ENCODE results near the gene ARHGAP26.

ARHGAP26 gene

DNA sequence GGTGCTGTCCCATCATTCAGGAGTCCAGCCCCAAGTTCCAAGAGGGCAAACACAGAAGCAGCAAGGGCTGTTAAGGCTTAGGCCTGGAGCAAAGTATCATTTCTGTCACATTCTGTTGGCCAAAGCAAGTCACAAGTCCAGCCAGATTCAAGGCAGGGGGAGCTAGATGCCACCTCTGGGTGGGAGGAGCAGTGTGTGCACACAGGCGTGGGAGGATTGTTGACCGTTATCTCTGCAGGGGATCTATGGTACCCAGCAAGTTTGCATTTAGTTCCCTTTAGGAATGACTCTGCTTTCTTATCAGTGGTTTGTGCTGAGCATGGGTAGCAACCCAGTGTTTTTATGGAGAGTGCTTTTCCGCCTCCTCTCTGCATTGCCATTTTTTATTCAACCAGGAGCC is 354.4 kb downstream of the ARHGAP26 start:
- no peak overlapping the region for H3K4me2 ChIP-seq (ENCODE audit: low read length)
- H3K36me3 ChIP-seq (ENCODE audit: insufficient read depth, low read length) = no peaks in the 10 kb centered on the region
- no peak overlapping the region for H3K4me3 ChIP-seq (ENCODE audit: low read length)
- H3K9ac ChIP-seq (ENCODE audit: low read depth, low read length) = no peak overlapping the region
- H3K27me3 ChIP-seq (ENCODE audit: control insufficient read depth, insufficient read depth, low read length) = no peaks in the 10 kb centered on the region
- H3K9me3 ChIP-seq (replicated peaks; ENCODE audit: low read length) = no peaks in the 10 kb centered on the region
- H3K4me1 ChIP-seq (ENCODE audit: control insufficient read depth, insufficient read depth, low read length) = no peaks in the 10 kb centered on the region

DNA sequence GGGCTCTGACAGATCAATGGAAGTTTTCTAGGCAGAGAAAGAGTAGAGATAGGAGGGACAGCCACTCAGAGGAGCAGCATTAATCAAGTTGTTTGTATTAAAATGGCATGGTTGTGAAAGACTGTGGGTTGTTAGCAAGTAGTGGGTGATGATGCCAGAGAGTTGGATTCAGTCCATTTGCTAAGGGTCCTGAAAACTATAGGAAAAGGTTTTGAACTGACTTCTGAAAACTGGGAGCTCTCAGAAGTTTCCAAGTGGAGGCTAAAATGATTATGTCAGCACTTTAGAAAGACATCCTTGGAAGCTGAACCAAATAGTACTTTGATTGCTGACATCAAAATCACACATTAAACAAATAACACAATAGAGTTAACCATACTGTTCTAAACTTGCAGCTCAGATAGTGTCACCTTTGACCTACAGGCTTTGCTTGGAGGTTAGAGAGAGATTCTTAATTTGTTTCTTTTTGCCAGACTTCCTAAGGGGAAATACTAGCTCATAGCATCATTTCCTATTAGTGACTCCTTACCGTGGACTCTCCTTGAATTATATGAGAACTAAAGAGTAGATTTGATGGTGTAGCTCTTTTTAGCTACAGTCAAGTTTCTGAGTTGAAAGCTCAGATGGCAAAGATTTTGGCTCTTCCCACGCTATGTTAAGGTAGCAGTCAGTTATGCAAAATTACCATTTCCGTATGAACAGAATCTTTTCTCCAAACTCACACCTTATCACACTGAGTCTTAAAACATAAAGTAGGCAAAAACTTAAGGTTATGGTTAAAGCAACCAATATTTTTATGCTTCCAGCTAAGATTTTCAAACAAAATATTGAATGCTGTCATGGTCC is 356.2 kb downstream of the ARHGAP26 start:
- no peak overlapping the region for H3K4me2 ChIP-seq (ENCODE audit: low read length)

DNA sequence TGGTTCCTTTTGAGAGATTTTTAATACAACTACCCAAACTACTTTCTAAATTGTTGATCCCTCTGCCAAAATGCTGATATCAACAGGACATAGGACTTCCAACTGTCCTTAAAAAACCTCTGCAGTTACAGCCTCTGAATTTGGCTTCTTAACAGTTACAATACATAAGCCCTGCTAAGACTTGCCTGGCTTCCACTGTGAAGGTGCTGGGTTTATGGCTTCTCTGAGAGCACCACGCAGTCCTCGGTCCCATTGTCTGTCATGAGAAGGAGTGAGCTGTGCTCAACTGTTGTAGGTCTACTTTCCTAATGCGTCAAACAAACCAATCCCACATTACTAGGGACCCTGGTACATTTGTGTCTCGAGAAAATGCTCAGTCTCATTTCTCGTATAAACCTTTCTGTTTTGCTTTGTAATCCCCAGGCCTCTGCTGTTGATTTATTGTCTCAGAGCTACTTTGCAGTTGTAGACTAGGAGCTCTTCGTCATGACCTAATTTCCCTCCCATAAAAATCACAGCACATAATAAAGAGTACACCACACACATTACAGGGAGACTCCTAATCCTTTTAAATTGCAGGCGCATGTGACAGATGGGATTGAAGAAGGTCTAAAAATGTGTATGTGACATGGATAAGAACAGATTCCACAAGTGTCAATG is 358.4 kb downstream of the ARHGAP26 start:
- Histone ChIP-seq H3K27me3 (ENCODE audit: control insufficient read depth, insufficient read depth, low read length) (no peaks in the 10 kb centered on the region), H3K4me3 (ENCODE audit: low read length) (no peak overlapping the region), H3K4me2 (ENCODE audit: low read length) (no peak overlapping the region), H3K4me1 (ENCODE audit: control insufficient read depth, insufficient read depth, low read length) (peaks cover 26% of the 10 kb centered on the region), H3K36me3 (ENCODE audit: insufficient read depth, low read length) (no peaks in the 10 kb centered on the region), H3K9me3 (replicated peaks; ENCODE audit: low read length) (no peaks in the 10 kb centered on the region), H3K9ac (ENCODE audit: low read depth, low read length) (peak overlapping the region; percentile 12)

More for the DNA sequence above, 356.2 kb downstream of the ARHGAP26 start:
- H3K36me3 ChIP-seq (ENCODE audit: insufficient read depth, low read length) = no peaks in the 10 kb centered on the region
- no peak overlapping the region for H3K9ac ChIP-seq (ENCODE audit: low read depth, low read length)
- H3K9me3 ChIP-seq (replicated peaks; ENCODE audit: low read length) = no peaks in the 10 kb centered on the region
- no peaks in the 10 kb centered on the region for H3K27me3 ChIP-seq (ENCODE audit: control insufficient read depth, insufficient read depth, low read length)
- H3K4me1 ChIP-seq (ENCODE audit: control insufficient read depth, insufficient read depth, low read length) = peaks cover 12% of the 10 kb centered on the region
- H3K4me3 ChIP-seq (ENCODE audit: low read length) = no peak overlapping the region

DNA sequence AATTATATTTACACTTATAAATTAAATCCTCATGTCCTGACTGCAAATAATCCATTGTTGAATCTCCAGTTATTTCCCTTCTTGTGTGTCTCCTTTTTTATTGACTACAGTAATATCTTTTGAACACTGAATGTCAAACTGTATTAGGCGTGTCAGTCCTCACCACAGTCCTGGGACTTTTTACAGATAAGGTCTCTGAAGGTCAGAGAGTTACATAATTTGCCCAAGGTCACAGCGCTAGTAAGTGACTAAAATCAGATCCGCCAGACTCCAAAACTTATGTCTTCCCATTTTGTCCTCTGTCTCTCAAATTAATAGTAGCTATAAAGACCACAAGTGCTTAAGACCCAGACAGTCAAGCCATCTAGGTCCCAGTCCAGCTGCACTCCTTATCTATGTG is 359.0 kb downstream of the ARHGAP26 start:
- Histone ChIP-seq H3K4me1 (ENCODE audit: control insufficient read depth, insufficient read depth, low read length) (peaks cover 33% of the 10 kb centered on the region), H3K9ac (ENCODE audit: low read depth, low read length) (no peak overlapping the region), H3K27me3 (ENCODE audit: control insufficient read depth, insufficient read depth, low read length) (no peaks in the 10 kb centered on the region), H3K36me3 (ENCODE audit: insufficient read depth, low read length) (no peaks in the 10 kb centered on the region), H3K9me3 (replicated peaks; ENCODE audit: low read length) (no peaks in the 10 kb centered on the region), H3K4me2 (ENCODE audit: low read length) (no peak overlapping the region), H3K4me3 (ENCODE audit: low read length) (no peak overlapping the region)

DNA sequence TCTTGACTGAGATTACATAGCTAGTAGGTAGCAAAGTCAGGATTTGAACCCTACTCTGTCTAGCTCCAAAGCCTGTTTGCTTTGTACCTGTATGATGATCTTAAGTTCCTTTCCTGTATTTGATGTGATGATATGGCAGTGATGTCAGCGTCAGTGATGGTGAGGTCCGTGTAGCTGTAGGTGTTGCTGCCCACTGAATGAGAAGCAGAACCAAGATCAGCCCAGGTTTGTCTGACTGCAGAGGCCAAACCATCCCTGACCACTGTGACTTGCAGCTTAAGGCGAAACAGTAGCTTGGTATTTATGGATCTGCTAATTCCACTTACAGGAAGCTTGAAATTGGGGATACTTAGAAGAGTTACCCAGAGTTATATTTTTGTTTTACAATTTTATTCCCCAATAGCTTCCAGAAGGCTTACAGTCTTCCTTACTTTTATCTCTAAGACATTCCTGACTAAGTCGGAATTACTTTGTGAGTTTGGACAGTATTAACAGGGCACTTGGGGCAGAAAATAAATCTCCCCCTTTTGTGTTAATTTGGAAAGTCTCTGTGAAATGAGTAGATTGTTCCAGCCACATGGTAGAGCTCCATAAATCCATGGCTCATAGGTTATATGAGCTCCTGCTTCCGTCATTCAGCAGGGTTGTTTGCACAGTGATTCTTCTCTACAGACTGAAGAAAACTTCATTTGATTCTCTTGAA is 359.9 kb downstream of the ARHGAP26 start:
- no peaks in the 10 kb centered on the region for H3K9me3 ChIP-seq (replicated peaks; ENCODE audit: low read length)
- H3K4me1 ChIP-seq (ENCODE audit: control insufficient read depth, insufficient read depth, low read length) = peaks cover 38% of the 10 kb centered on the region
- no peaks in the 10 kb centered on the region for H3K36me3 ChIP-seq (ENCODE audit: insufficient read depth, low read length)
- H3K27me3 ChIP-seq (ENCODE audit: control insufficient read depth, insufficient read depth, low read length) = no peaks in the 10 kb centered on the region
- no peak overlapping the region for H3K4me3 ChIP-seq (ENCODE audit: low read length)
- H3K9ac ChIP-seq (ENCODE audit: low read depth, low read length) = no peak overlapping the region
- H3K4me2 ChIP-seq (ENCODE audit: low read length) = no peak overlapping the region

DNA sequence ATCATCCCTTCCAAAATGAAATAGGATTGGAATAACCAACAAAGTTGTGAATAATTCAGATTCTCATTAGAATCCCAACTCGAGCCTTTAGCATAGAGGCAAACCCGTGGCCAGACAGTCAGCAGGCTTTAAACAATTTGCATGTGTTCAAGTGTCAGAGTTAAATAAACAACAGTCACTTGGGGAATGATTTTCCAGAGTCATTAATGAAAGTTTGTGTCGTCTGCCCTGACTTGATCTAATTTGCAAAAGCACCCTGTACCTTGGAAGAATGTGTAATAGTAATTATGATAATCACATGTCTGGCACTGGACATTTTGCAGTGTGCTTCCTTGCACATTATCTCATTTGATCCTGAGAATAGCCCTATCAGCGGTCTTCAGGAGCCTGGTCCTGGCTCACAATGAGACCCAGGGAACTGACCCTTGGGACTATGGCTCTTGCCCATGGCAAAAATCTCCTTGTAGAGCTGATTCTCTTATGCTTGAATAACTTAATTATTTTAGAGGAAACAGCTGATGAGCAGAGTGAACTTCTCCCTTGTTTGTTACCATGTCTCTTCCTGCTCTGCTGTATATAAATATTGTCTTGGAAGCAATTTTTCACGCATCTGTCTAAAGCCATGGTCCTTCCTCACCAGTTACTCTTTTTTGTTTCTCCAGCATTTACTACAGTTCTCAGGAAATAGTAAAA is 360.6 kb downstream of the ARHGAP26 start:
- Histone ChIP-seq H3K4me1 (ENCODE audit: control insufficient read depth, insufficient read depth, low read length) (peaks cover 38% of the 10 kb centered on the region), H3K9ac (ENCODE audit: low read depth, low read length) (no peak overlapping the region), H3K9me3 (replicated peaks; ENCODE audit: low read length) (no peaks in the 10 kb centered on the region), H3K27me3 (ENCODE audit: control insufficient read depth, insufficient read depth, low read length) (no peaks in the 10 kb centered on the region), H3K36me3 (ENCODE audit: insufficient read depth, low read length) (no peaks in the 10 kb centered on the region), H3K4me3 (ENCODE audit: low read length) (no peak overlapping the region), H3K4me2 (ENCODE audit: low read length) (no peak overlapping the region)

DNA sequence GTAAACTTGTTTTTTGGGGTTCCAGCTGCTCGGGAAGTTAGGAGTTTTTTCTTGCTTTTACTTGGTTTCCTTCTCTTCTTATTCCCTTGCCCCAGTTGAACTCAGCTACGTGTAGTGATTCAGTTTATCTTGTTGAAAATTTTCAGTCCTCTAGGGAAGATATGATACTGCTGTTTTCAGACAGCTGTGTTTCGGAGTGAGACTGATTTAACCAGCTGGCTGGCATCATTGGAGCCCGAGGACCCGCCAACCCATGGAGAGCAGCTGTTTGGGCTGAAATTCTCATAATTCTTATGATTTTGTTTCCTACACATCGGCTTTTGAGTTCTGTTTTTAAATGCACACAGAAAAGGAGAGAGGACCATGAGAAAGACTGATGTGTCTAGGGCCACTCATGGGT is 361.8 kb downstream of the ARHGAP26 start:
- Histone ChIP-seq H3K4me2 (ENCODE audit: low read length) (peak overlapping the region; percentile 28), H3K36me3 (ENCODE audit: insufficient read depth, low read length) (no peaks in the 10 kb centered on the region), H3K9ac (ENCODE audit: low read depth, low read length) (peak overlapping the region; percentile 19)

DNA sequence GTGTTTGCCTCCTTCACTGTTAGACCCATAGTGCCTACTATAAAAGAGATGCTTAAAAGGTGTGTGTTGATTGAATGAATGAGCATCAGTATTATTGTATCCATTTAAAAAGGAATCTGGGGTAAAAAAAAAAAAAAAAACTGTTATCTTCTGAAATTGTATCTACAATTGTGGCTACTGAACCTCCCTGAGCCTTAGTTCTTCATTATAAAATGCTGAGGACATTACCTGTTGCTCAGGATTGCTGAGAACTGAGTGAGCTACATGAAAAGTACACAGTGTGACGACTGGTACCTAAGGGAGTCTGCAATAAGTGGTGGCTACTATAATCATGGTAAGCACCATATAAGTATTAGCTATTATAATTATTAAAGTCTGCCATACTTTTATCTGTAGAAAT is 362.6 kb downstream of the ARHGAP26 start:
- no peaks in the 10 kb centered on the region for H3K36me3 ChIP-seq (ENCODE audit: insufficient read depth, low read length)
- H3K4me2 ChIP-seq (ENCODE audit: low read length) = no peak overlapping the region
- H3K4me1 ChIP-seq (ENCODE audit: control insufficient read depth, insufficient read depth, low read length) = peaks cover 38% of the 10 kb centered on the region
- H3K4me3 ChIP-seq (ENCODE audit: low read length) = no peak overlapping the region
- no peaks in the 10 kb centered on the region for H3K27me3 ChIP-seq (ENCODE audit: control insufficient read depth, insufficient read depth, low read length)
- H3K9ac ChIP-seq (ENCODE audit: low read depth, low read length) = no peak overlapping the region
- no peaks in the 10 kb centered on the region for H3K9me3 ChIP-seq (replicated peaks; ENCODE audit: low read length)

More for the DNA sequence above, 361.8 kb downstream of the ARHGAP26 start:
- H3K9me3 ChIP-seq (replicated peaks; ENCODE audit: low read length) = no peaks in the 10 kb centered on the region
- H3K4me3 ChIP-seq (ENCODE audit: low read length) = no peak overlapping the region
- peaks cover 38% of the 10 kb centered on the region for H3K4me1 ChIP-seq (ENCODE audit: control insufficient read depth, insufficient read depth, low read length)
- H3K27me3 ChIP-seq (ENCODE audit: control insufficient read depth, insufficient read depth, low read length) = no peaks in the 10 kb centered on the region

DNA sequence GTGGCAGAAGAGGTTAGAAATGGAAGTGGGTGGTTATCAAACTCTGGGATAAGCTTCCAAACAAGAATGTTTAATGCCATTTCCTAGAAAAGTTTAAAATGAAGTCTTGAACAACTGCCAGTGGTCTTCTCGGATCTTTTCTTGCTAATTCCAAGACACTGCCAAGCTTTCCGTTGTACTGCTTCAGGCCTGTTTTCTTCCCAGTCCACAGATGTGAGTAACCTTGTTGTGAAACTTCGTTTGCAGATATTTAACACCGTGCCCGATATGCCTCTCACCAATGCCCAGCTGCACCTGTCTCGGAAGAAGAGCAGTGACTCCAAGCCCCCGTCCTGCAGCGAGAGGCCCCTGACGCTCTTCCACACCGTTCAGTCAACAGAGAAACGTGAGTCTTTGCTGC is 363.5 kb downstream of the ARHGAP26 start:
- peak overlapping the region; percentile 9 for H3K4me3 ChIP-seq (ENCODE audit: low read length)
- H3K36me3 ChIP-seq (ENCODE audit: insufficient read depth, low read length) = no peaks in the 10 kb centered on the region
- no peak overlapping the region for H3K9ac ChIP-seq (ENCODE audit: low read depth, low read length)
- no peaks in the 10 kb centered on the region for H3K9me3 ChIP-seq (replicated peaks; ENCODE audit: low read length)
- H3K27me3 ChIP-seq (ENCODE audit: control insufficient read depth, insufficient read depth, low read length) = no peaks in the 10 kb centered on the region
- peak overlapping the region; percentile 54 for H3K4me2 ChIP-seq (ENCODE audit: low read length)
- H3K4me1 ChIP-seq (ENCODE audit: control insufficient read depth, insufficient read depth, low read length) = peaks cover 38% of the 10 kb centered on the region

DNA sequence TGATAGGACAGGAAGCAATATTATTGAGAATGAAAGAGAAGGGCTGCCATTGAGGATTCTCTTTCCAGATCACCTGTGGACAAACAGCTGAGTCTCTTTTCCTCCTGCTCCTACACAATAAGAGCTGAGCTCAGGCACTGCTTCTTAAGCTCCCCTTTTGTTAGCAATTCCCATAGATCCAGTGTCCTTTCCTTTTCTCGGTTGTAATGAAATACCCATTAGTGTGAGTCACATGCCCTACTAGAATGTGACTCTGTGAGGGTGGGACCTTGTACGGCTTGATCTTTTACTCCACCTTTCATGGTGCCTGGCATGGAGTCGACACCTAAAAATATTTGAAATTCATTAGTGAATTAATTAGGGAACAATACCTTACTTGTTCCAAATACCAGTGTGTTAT is 364.1 kb downstream of the ARHGAP26 start:
- Histone ChIP-seq H3K4me3 (ENCODE audit: low read length) (peak overlapping the region; percentile 9), H3K36me3 (ENCODE audit: insufficient read depth, low read length) (no peaks in the 10 kb centered on the region), H3K4me2 (ENCODE audit: low read length) (peak overlapping the region; percentile 54), H3K27me3 (ENCODE audit: control insufficient read depth, insufficient read depth, low read length) (no peaks in the 10 kb centered on the region), H3K9me3 (replicated peaks; ENCODE audit: low read length) (no peaks in the 10 kb centered on the region), H3K4me1 (ENCODE audit: control insufficient read depth, insufficient read depth, low read length) (peaks cover 38% of the 10 kb centered on the region), H3K9ac (ENCODE audit: low read depth, low read length) (no peak overlapping the region)

DNA sequence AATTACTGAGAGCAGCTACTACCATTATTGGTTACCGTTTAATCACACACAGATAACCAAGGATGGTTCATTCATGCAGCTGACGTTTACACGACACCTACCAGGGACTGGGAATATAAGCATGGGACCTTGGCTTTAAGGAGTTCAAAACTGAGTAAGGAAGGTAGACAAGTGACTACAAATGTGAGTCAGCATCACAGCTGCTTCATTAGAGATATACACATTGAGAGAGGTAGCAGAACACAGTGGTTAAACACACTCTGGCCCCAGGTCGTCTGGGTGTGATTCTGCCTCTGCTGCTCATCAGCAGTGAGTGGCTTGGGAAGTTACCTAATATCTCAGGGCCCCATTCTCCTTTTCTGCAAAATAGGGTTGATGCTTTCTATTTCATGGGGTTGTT is 364.7 kb downstream of the ARHGAP26 start:
- Histone ChIP-seq H3K9me3 (replicated peaks; ENCODE audit: low read length) (no peaks in the 10 kb centered on the region), H3K4me2 (ENCODE audit: low read length) (no peak overlapping the region), H3K27me3 (ENCODE audit: control insufficient read depth, insufficient read depth, low read length) (no peaks in the 10 kb centered on the region), H3K9ac (ENCODE audit: low read depth, low read length) (no peak overlapping the region), H3K36me3 (ENCODE audit: insufficient read depth, low read length) (no peaks in the 10 kb centered on the region), H3K4me3 (ENCODE audit: low read length) (no peak overlapping the region), H3K4me1 (ENCODE audit: control insufficient read depth, insufficient read depth, low read length) (peaks cover 37% of the 10 kb centered on the region)
